ENCODE data around the gene RPTOR. TPM values are rescaled to one million over a fixed set of nuclear protein-coding genes. Genes with fewer than 3 reads are reported as not detected.

RPTOR gene
- total RNA-seq, 1 donor from 2014 or later: 32.0 TPM

GRCh38 chr17:80716986-80717719 is 172.5 kb downstream of the RPTOR start:
- Histone ChIP-seq H3K27me3 (ENCODE audit: insufficient read depth, low read length) (no peaks in the 10 kb centered on the region), H3K4me2 (ENCODE audit: low read length) (no peak overlapping the region), H3K9me3 (ENCODE audit: insufficient read depth, low read depth, low read length) (no peaks in the 10 kb centered on the region), H3K79me2 (ENCODE audit: insufficient read depth, low read length) (peaks cover 43% of the 10 kb centered on the region), H3K36me3 (ENCODE audit: insufficient read depth, low read length) (no peaks in the 10 kb centered on the region), H3K9ac (ENCODE audit: low read length) (no peak overlapping the region), H3K27ac (ENCODE audit: low read depth, low read length) (no peak overlapping the region), H4K20me1 (ENCODE audit: insufficient read depth, low read length) (peaks cover 6% of the 10 kb centered on the region), H3K4me1 (ENCODE audit: insufficient read depth, low read length) (peaks cover 18% of the 10 kb centered on the region), H3K4me3 (ENCODE audit: insufficient read depth, low read depth, low read length) (no peak overlapping the region), H2AFZ (ENCODE audit: low read depth, low read length) (no peak overlapping the region)
- Mint-ChIP-seq H3K4me1 (ENCODE audit: low read depth, unreplicated experiment) (peaks cover 16% of the 10 kb centered on the region), H3K4me3 (ENCODE audit: unreplicated experiment) (no peak overlapping the region), H3K27ac (ENCODE audit: unreplicated experiment) (no peak overlapping the region), H3K36me3 (ENCODE audit: low read depth, unreplicated experiment) (peaks cover 4% of the 10 kb centered on the region), H3K27me3 (ENCODE audit: low read depth, unreplicated experiment) (no peaks in the 10 kb centered on the region), H3K9me3 (ENCODE audit: unreplicated experiment) (no peaks in the 10 kb centered on the region)
- FAIRE-seq (no peak), DNase-seq (ENCODE audit: low read depth) (no peak)
- TF ChIP-seq CTCF (IDR thresholded peaks at IDR 0.05; ENCODE audit: insufficient read depth, low read depth, low read length): no peak
- TF ChIP-seq EZH2 (IDR thresholded peaks at IDR 0.05; ENCODE audit: insufficient read depth, low read length): no peak

GRCh38 chr17:80717720-80718083 is 173.1 kb downstream of the RPTOR start:
- H3K9me3 Mint-ChIP-seq (ENCODE audit: unreplicated experiment): no peaks in the 10 kb centered on the region

More at GRCh38 chr17:80717720-80718083, 173.1 kb downstream of the RPTOR start:
- H4K20me1 ChIP-seq (ENCODE audit: insufficient read depth, low read length): peaks cover 6% of the 10 kb centered on the region
- no peak overlapping the region for H2AFZ ChIP-seq (ENCODE audit: low read depth, low read length)
- H3K36me3 ChIP-seq (ENCODE audit: insufficient read depth, low read length): no peaks in the 10 kb centered on the region
- DNase-seq (ENCODE audit: low read depth) (no peak), FAIRE-seq (no peak)
- peaks cover 16% of the 10 kb centered on the region for H3K4me1 Mint-ChIP-seq (ENCODE audit: low read depth, unreplicated experiment)
- H3K27ac ChIP-seq (ENCODE audit: low read depth, low read length): no peak overlapping the region
- TF ChIP-seq EZH2 (IDR thresholded peaks at IDR 0.05; ENCODE audit: insufficient read depth, low read length): no peak
- no peak for TF ChIP-seq CTCF (IDR thresholded peaks at IDR 0.05; ENCODE audit: insufficient read depth, low read depth, low read length)
- H3K4me1 ChIP-seq (ENCODE audit: insufficient read depth, low read length): peaks cover 18% of the 10 kb centered on the region
- no peaks in the 10 kb centered on the region for H3K9me3 ChIP-seq (ENCODE audit: insufficient read depth, low read depth, low read length)
- peaks cover 39% of the 10 kb centered on the region for H3K79me2 ChIP-seq (ENCODE audit: insufficient read depth, low read length)
- H3K27me3 ChIP-seq (ENCODE audit: insufficient read depth, low read length): no peaks in the 10 kb centered on the region
- H3K4me3 Mint-ChIP-seq (ENCODE audit: unreplicated experiment): no peak overlapping the region
- H3K9ac ChIP-seq (ENCODE audit: low read length): no peak overlapping the region
- no peak overlapping the region for H3K27ac Mint-ChIP-seq (ENCODE audit: unreplicated experiment)
- no peak overlapping the region for H3K4me3 ChIP-seq (ENCODE audit: insufficient read depth, low read depth, low read length)
- peaks cover 4% of the 10 kb centered on the region for H3K36me3 Mint-ChIP-seq (ENCODE audit: low read depth, unreplicated experiment)
- H3K4me2 ChIP-seq (ENCODE audit: low read length): no peak overlapping the region
- no peaks in the 10 kb centered on the region for H3K27me3 Mint-ChIP-seq (ENCODE audit: low read depth, unreplicated experiment)
